ENCODE results near the gene VTI1A. TPM values are rescaled to one million over a fixed set of nuclear protein-coding genes. Genes with fewer than 3 reads are reported as not detected.
A peak's percentile ranks its signal among the peaks of the same experiment; 100 is the strongest.

Gene VTI1A
- total and polyA plus RNA-seq, 2 of the 8 experiments (the other 6 are each of a cell fraction or from before 2014, with no cell fraction given) = 6.0 to 20.0 TPM

DNA sequence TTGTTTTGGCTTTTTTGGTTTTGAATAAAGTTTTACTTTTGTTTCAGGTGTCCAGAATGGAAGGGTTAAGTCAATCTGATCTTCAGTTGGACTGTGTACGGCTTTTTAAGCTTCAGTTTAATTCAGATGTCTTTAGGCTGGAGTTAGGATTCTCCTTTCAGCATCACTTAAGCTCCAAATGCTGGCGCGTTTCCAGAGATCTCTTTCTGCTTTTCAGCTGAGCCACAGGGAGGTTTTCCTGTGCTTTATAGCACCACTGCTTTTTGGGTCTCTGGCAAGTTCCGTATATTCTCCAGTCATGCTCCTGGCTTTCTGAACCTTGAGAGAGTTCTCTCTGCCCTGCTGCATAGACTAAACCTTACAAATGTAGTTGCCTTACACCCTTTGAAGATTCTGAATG lies 60.0 kb downstream of the VTI1A start:
- Histone ChIP-seq H3K79me1 (ENCODE audit: low read depth, low read length) (no peaks in the 10 kb centered on the region), H3K79me2 (ENCODE audit: control insufficient read depth in 1 of 2, insufficient read depth in 2 of 2, low read length in 2 of 2) (no peaks in the 10 kb centered on the region), H4K91ac (replicated peaks; ENCODE audit: insufficient read length, low read length) (no peak overlapping the region), H3K56ac (replicated peaks; ENCODE audit: insufficient read length, low read depth, low read length) (no peak overlapping the region), H4K8ac (ENCODE audit: extremely low read depth, insufficient read depth, low read length) (no peak overlapping the region), H3K27ac (ENCODE audit: low read depth, low read length) (no peak overlapping the region), H3K4me2 (ENCODE audit: insufficient read depth in 1 of 2, low read depth in 2 of 2, low read length in 2 of 2) (no peak overlapping the region), H3K4me1 (replicated peaks in 1 of 4; ENCODE audit: control insufficient read depth in 3 of 4, insufficient read depth in 4 of 4, low read length in 3 of 4) (no peaks in the 10 kb centered on the region), H2BK15ac (ENCODE audit: low read length) (no peak overlapping the region), H3K23me2 (ENCODE audit: low read depth, low read length) (no peaks in the 10 kb centered on the region; the same call in 1 of the 2 replicates), H3K9ac (replicated peaks in 1 of 4; ENCODE audit: extremely low read depth in 1 of 4, low read depth in 3 of 4, low read length in 3 of 4) (no peak overlapping the region), H2BK5ac (ENCODE audit: low read depth, low read length) (no peak overlapping the region), H2AK5ac (ENCODE audit: low read depth, low read length) (no peak overlapping the region), H4K5ac (ENCODE audit: insufficient read length, low read depth, low read length) (no peak overlapping the region), H3K4me3 (ENCODE audit: extremely low read depth in 1 of 4, insufficient read depth in 2 of 4, low read depth in 3 of 4, low read length in 4 of 4) (no peak overlapping the region), H2BK120ac (replicated peaks; ENCODE audit: low read depth, low read length) (no peak overlapping the region), H2AFZ (ENCODE audit: low read length) (no peak overlapping the region), H3K36me3 (ENCODE audit: control insufficient read depth in 2 of 4, insufficient read depth in 4 of 4, low read length in 3 of 4) (no peaks in the 10 kb centered on the region), H3K27me3 (replicated peaks in 1 of 4; ENCODE audit: control insufficient read depth in 3 of 4, extremely low read depth in 1 of 4, insufficient read depth in 3 of 4, low read length in 3 of 4) (no peaks in the 10 kb centered on the region), H3K9me3 (ENCODE audit: insufficient read depth in 2 of 2, low read depth in 1 of 2, low read length in 1 of 2) (no peaks in the 10 kb centered on the region), H3K14ac (ENCODE audit: insufficient read length) (no peak overlapping the region), H3K18ac (ENCODE audit: extremely low read depth, low read length) (no peak overlapping the region), H4K20me1 (replicated peaks in 1 of 2; ENCODE audit: control insufficient read depth in 1 of 2, insufficient read depth in 2 of 2, low read length in 2 of 2) (no peaks in the 10 kb centered on the region), H3K4ac (replicated peaks; ENCODE audit: insufficient read length, low read depth, low read length) (no peak overlapping the region), H2BK12ac (ENCODE audit: low read depth, low read length) (no peak overlapping the region), H2BK20ac (ENCODE audit: low read length) (no peak overlapping the region), H3K23ac (ENCODE audit: insufficient read length) (no peak overlapping the region)
- FAIRE-seq = peak; percentile 24
- WGBS, 2 experiments (ENCODE audit: extremely low coverage in 1 of 2, insufficient coverage in 1 of 2, insufficient read length in 1 of 2, insufficient replicate concordance in 2 of 2, low coverage in 1 of 2, low lambda C conversion rate in 2 of 2, missing lambda C conversion rate in 1 of 2) = 68% methylated on average over 4 of the region's 4 CpGs; no CpG with 5 or more reads in 1 of the 2 experiments
- CTCF ChIA-PET (ENCODE audit: partially characterized antibody) = interaction anchor here (0.9 to 1.3 kb wide), 4 partner anchors 10 to 58 kb away, joined by 3 to 4 read pairs (median 4); no protein-coding TSS in a partner anchor
- DNase-seq (ENCODE audit: low read depth in 1 of 2, low spot score in 2 of 2) = no peak
- POLR2A ChIA-PET (ENCODE audit: partially characterized antibody) = no interaction called here
- TF ChIP-seq RAD21 (IDR thresholded peaks at IDR 0.05 in 1 of 2, conservative IDR thresholded peaks at IDR 0.05 in 1 of 2; ENCODE audit: low read depth in 2 of 2, low read length in 2 of 2) = no peak
- TF ChIP-seq JUND (IDR thresholded peaks at IDR 0.05; ENCODE audit: low read length) = no peak
- TF ChIP-seq POLR2A (IDR thresholded peaks at IDR 0.05; ENCODE audit: control extremely low read depth in 1 of 2, low read depth in 2 of 2, low read length in 2 of 2) = no peak
- no peak for TF ChIP-seq EP300 (IDR thresholded peaks at IDR 0.05; ENCODE audit: borderline replicate concordance in 1 of 2, low read depth in 2 of 2, low read length in 2 of 2)
- TF ChIP-seq RFX5 (IDR thresholded peaks at IDR 0.05; ENCODE audit: borderline replicate concordance, low read depth, low read length) = no peak
- no peak for TF ChIP-seq PHF8 (conservative IDR thresholded peaks at IDR 0.05; ENCODE audit: low read depth, low read length)
- no peak for TF ChIP-seq NRF1 (IDR thresholded peaks at IDR 0.05; ENCODE audit: low read depth, low read length)
- TF ChIP-seq, protein P1, sequence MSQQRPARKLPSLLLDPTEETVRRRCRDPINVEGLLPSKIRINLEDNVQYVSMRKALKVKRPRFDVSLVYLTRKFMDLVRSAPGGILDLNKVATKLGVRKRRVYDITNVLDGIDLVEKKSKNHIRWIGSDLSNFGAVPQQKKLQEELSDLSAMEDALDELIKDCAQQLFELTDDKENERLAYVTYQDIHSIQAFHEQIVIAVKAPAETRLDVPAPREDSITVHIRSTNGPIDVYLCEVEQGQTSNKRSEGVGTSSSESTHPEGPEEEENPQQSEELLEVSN (IDR thresholded peaks at IDR 0.05) = no peak
- no peak for TF ChIP-seq EZH2 (IDR thresholded peaks at IDR 0.05; ENCODE audit: low read depth, low read length, severe bottlenecking)
- TF ChIP-seq HDAC2 (IDR thresholded peaks at IDR 0.05; ENCODE audit: borderline replicate concordance in 1 of 2, low read depth in 2 of 2, low read length in 2 of 2) = no peak
- TF ChIP-seq, protein P2, sequence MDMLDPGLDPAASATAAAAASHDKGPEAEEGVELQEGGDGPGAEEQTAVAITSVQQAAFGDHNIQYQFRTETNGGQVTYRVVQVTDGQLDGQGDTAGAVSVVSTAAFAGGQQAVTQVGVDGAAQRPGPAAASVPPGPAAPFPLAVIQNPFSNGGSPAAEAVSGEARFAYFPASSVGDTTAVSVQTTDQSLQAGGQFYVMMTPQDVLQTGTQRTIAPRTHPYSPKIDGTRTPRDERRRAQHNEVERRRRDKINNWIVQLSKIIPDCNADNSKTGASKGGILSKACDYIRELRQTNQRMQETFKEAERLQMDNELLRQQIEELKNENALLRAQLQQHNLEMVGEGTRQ (IDR thresholded peaks at IDR 0.05; ENCODE audit: low read length) = no peak
